ENCODE results near the gene CGA. TPM values are rescaled to one million over a fixed set of nuclear protein-coding genes. Genes with fewer than 3 reads are reported as not detected.

The CGA gene
- total RNA-seq, 1 experiment from 2014 or later, result not detected

- H3K4me1 Mint-ChIP-seq (ENCODE audit: insufficient read depth, unreplicated experiment), result no peaks in the 10 kb centered on the region
- ChIA-PET CTCF (interaction anchor here (0.6 to 2.7 kb wide), 3 partner anchors 15 to 1778 kb away, joined by 3 to 18 read pairs (median 3); no protein-coding TSS in a partner anchor), POLR2A (no interaction called here)
- no peaks in the 10 kb centered on the region for H3K9me3 Mint-ChIP-seq (ENCODE audit: unreplicated experiment)
- H3K27me3 Mint-ChIP-seq (ENCODE audit: insufficient read depth, unreplicated experiment), result peaks cover 24% of the 10 kb centered on the region
- DNase-seq (ENCODE audit: unreplicated experiment), result no peak
- H3K36me3 Mint-ChIP-seq (ENCODE audit: insufficient read depth, unreplicated experiment), result no peaks in the 10 kb centered on the region
- intact Hi-C loops (cut with micrococcal nuclease), result no loop called here
- no peak for TF ChIP-seq CTCF (IDR thresholded peaks at IDR 0.05; ENCODE audit: unreplicated experiment)
- H3K4me3 Mint-ChIP-seq (ENCODE audit: unreplicated experiment), result no peak overlapping the region
- no peak overlapping the region for H3K27ac Mint-ChIP-seq (ENCODE audit: low read depth, unreplicated experiment)
- BruUV-seq (replicated peaks), result no TSS peak
Measured at GRCh38 chr6:87093651-87094050, 1.3 kb downstream of the CGA start.

DNA sequence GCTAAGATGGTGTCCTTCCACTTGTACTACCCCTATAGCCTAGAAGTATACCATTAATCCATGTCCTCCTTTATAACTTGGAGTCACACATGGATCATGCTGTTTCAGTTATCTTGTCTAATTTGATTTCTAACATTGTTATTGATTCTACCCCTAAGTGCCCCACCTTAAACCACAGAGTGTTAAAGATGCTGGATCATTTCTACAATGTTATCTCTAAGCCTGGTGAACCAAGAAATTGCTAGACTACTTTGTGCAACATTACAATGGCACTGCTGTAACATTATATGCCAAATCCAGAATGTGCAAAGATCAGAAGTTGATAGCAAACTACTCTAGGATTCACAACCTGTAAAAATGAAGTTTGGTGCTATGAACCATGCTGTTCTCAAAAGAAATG, 1.7 kb downstream of the CGA start:
- CTCF ChIA-PET, result interaction anchor here (1.0 to 2.7 kb wide), 2 partner anchors 15 to 21 kb away, joined by 3 to 18 read pairs; no protein-coding TSS in a partner anchor
- H3K36me3 Mint-ChIP-seq (ENCODE audit: insufficient read depth, unreplicated experiment), result no peaks in the 10 kb centered on the region
- no peak overlapping the region for H3K27ac Mint-ChIP-seq (ENCODE audit: low read depth, unreplicated experiment)
- POLR2A ChIA-PET, result no interaction called here
- intact Hi-C loops (cut with micrococcal nuclease), result no loop called here
- no peaks in the 10 kb centered on the region for H3K9me3 Mint-ChIP-seq (ENCODE audit: unreplicated experiment)
- no peak overlapping the region for H3K4me3 Mint-ChIP-seq (ENCODE audit: unreplicated experiment)
- no peaks in the 10 kb centered on the region for H3K4me1 Mint-ChIP-seq (ENCODE audit: insufficient read depth, unreplicated experiment)
- TF ChIP-seq CTCF (IDR thresholded peaks at IDR 0.05; ENCODE audit: unreplicated experiment), result no peak
- DNase-seq (ENCODE audit: unreplicated experiment), result no peak
- no TSS peak for BruUV-seq (replicated peaks)
- peaks cover 24% of the 10 kb centered on the region for H3K27me3 Mint-ChIP-seq (ENCODE audit: insufficient read depth, unreplicated experiment)

DNA sequence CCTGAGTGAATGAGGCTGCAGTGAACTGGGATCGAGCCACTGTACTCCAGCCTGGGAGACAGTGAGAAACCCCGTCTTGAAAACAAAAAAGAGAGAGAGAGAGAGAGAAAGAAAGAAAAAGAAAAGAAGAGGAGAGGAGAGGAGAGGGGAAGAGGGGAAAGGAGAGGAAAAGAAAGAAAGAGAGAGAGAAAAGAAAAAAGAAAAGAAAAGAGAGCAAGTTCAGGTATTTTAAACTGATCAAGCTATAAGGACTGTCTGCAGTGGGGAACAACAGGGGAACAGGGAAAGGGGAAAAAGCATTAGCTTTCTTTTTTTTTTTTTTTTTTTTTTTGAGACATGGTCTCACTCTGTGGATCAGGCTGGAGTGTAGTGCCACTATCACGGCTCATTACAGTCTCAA, 2.5 kb downstream of the CGA start:
- H3K27me3 Mint-ChIP-seq (ENCODE audit: insufficient read depth, unreplicated experiment), result peaks cover 24% of the 10 kb centered on the region
- no peaks in the 10 kb centered on the region for H3K9me3 Mint-ChIP-seq (ENCODE audit: unreplicated experiment)
- no TSS peak for BruUV-seq (replicated peaks)
- no peak overlapping the region for H3K27ac Mint-ChIP-seq (ENCODE audit: low read depth, unreplicated experiment)
- H3K36me3 Mint-ChIP-seq (ENCODE audit: insufficient read depth, unreplicated experiment), result no peaks in the 10 kb centered on the region
- ChIA-PET POLR2A (no interaction called here), CTCF (interaction anchor here (0.6 to 1.0 kb wide), 2 partner anchors 22 to 47 kb away, joined by 3 read pairs; no protein-coding TSS in a partner anchor)
- no peak for TF ChIP-seq CTCF (IDR thresholded peaks at IDR 0.05; ENCODE audit: unreplicated experiment)
- DNase-seq (ENCODE audit: unreplicated experiment), result no peak
- H3K4me3 Mint-ChIP-seq (ENCODE audit: unreplicated experiment), result no peak overlapping the region
- intact Hi-C loops (cut with micrococcal nuclease), result no loop called here
- H3K4me1 Mint-ChIP-seq (ENCODE audit: insufficient read depth, unreplicated experiment), result no peaks in the 10 kb centered on the region

- H3K36me3 Mint-ChIP-seq (ENCODE audit: insufficient read depth, unreplicated experiment), result no peaks in the 10 kb centered on the region
- intact Hi-C loops (cut with micrococcal nuclease), result no loop called here
- ChIA-PET CTCF (interaction anchor here (0.9 kb wide), 1 partner anchor 22 kb away, joined by 4 read pairs; no protein-coding TSS in a partner anchor), POLR2A (no interaction called here)
- no peaks in the 10 kb centered on the region for H3K27me3 Mint-ChIP-seq (ENCODE audit: insufficient read depth, unreplicated experiment)
- H3K4me3 Mint-ChIP-seq (ENCODE audit: unreplicated experiment), result no peak overlapping the region
- DNase-seq (ENCODE audit: unreplicated experiment), result no peak
- no peaks in the 10 kb centered on the region for H3K4me1 Mint-ChIP-seq (ENCODE audit: insufficient read depth, unreplicated experiment)
- no peak for TF ChIP-seq CTCF (IDR thresholded peaks at IDR 0.05; ENCODE audit: unreplicated experiment)
- no peak overlapping the region for H3K27ac Mint-ChIP-seq (ENCODE audit: low read depth, unreplicated experiment)
- no peaks in the 10 kb centered on the region for H3K9me3 Mint-ChIP-seq (ENCODE audit: unreplicated experiment)
- BruUV-seq (replicated peaks), result no TSS peak
Measured at GRCh38 chr6:87089135-87089534, 5.8 kb downstream of the CGA start.
